GM10248 (cell line): ENCODE results near the gene SLC25A25.

ENCODE experiments used
- CTCF ChIA-PET: fragments of 300-600 bp; sonication (Branson Sonifier 250); formaldehyde crosslinking; extraction: SDS; loops from one replicate; lab custom pipeline; 2021; ENCODE audit warnings: antibody characterized with exemption; lab: Yijun Ruan, JAX
- POLR2A ChIA-PET: fragments of 350-650 bp; sonication (Branson Sonifier 250); formaldehyde crosslinking; extraction: SDS; loops from one replicate; lab custom pipeline; 2020; ENCODE audit warnings: antibody characterized with exemption; lab: Yijun Ruan, JAX
- DNase-seq: peaks from one replicate; pipeline ENCODE4 v3.0.0; 2012; ENCODE audit errors: extremely low spot score
- CTCF ChIP-seq: IDR thresholded peaks from 2 replicates; pipeline ENCODE4 v1.5.1; 2012; ENCODE audit warnings: mild to moderate bottlenecking, low read depth; ENCODE audit errors: extremely low read depth, missing control alignments, control extremely low read depth

Gene SLC25A25

GRCh38 chr9:128145536-128145935, 77.5 kb downstream of the SLC25A25 start:
- DNase-seq, result no peak
- no peak for TF ChIP-seq CTCF
- ChIA-PET CTCF (interaction anchor here (2.0 kb wide), 1 partner anchor 17 kb away, joined by 6 read pairs; the partner anchor contains the start of gene PTGES2), POLR2A (no interaction called here)

- DNase-seq, result no peak
- no peak for TF ChIP-seq CTCF
- ChIA-PET CTCF (interaction anchor here (2.0 kb wide), 1 partner anchor 17 kb away, joined by 6 read pairs; the partner anchor contains the start of gene PTGES2), POLR2A (no interaction called here)
Observed at GRCh38 chr9:128145951-128146351, 77.9 kb downstream of the SLC25A25 start.

GRCh38 chr9:128146591-128147120, 78.6 kb downstream of the SLC25A25 start:
- DNase-seq, result no peak
- TF ChIP-seq CTCF, result no peak
- CTCF ChIA-PET, result interaction anchor here (2.0 kb wide), 1 partner anchor 18 kb away, joined by 6 read pairs; the partner anchor contains the start of gene PTGES2
- POLR2A ChIA-PET, result no interaction called here

- ChIA-PET POLR2A (no interaction called here), CTCF (no interaction called here)
- TF ChIP-seq CTCF, result no peak
- no peak for DNase-seq
Observed at GRCh38 chr9:128148509-128149000, 80.5 kb downstream of the SLC25A25 start.

- CTCF ChIA-PET, result no interaction called here
Observed at GRCh38 chr9:128149001-128149701, 81.1 kb downstream of the SLC25A25 start, which contains the start of gene LCN2. LCN2 (plus strand) TSS chr9:128149453; CDS start chr9:128149526, 73 bp downstream.

GRCh38 chr9:128149951-128150593, 82.0 kb downstream of the SLC25A25 start:
- no peak for TF ChIP-seq CTCF
- ChIA-PET POLR2A (no interaction called here), CTCF (no interaction called here)
- no peak for DNase-seq

More at GRCh38 chr9:128149001-128149701, 81.1 kb downstream of the SLC25A25 start, which contains the start of gene LCN2:
- DNase-seq, result no peak
- POLR2A ChIA-PET, result no interaction called here
- no peak for TF ChIP-seq CTCF
